ENCODE results near the gene PLD5.

DNA sequence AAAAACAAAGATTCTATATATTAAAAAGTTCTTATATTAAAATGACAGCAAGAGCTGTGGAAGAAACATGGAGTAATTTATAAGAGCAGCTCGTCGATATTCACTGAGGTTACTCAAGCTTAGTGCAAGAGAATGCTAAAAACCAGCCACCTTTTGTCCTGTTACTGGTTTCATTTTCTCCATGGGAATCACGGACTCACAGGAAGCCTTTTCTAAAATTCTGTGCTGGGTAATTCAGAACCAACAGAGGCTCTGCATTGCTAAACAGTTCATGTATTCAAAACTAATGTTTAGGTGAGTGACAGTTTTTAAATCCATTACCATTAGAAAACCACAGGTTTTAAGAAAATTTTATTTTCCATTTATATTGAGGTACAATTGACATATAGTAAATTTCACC lies 377.8 kb downstream of the PLD5 start:
- TF ChIP-seq EZH2 (conservative IDR thresholded peaks at IDR 0.05; ENCODE audit: low read depth, low read length) (no peak), POLR2A (IDR thresholded peaks at IDR 0.05; ENCODE audit: insufficient read depth in 1 of 2, low read depth in 2 of 2, low read length in 2 of 2) (no peak), ZNF138 (CRISPR knock-in tag; IDR thresholded peaks at IDR 0.05; ENCODE audit: low read depth) (no peak), ATF3 (CRISPR knock-in tag; IDR thresholded peaks at IDR 0.05) (no peak), NFE2L2 (IDR thresholded peaks at IDR 0.05; ENCODE audit: low read length) (no peak)
